MCF 10A (cell line): Measurements from ENCODE around the gene MLLT1. TPM values are rescaled to one million over a fixed set of nuclear protein-coding genes. Genes with fewer than 3 reads are reported as not detected.

Experiments
- BruUV-seq: library from RNA; stranded (reverse); fragments of 400-500 nt; replicated peaks from 2 replicates; lab custom pipeline; 2021; lab: Mats Ljungman, UMichigan
- CTCF ChIA-PET: fragments of 300-600 bp; sonication (Branson Sonifier 250); formaldehyde crosslinking; extraction: SDS; loops from one replicate; lab custom pipeline; 2021; ENCODE audit warnings: antibody characterized with exemption, inconsistent platforms; lab: Yijun Ruan, JAX
- POLR2A ChIA-PET: fragments of 300-600, 350-650 bp; sonication (Branson Sonifier 250); formaldehyde crosslinking; extraction: SDS; loops from one replicate; lab custom pipeline; 2020; ENCODE audit warnings: antibody characterized with exemption, inconsistent platforms; lab: Yijun Ruan, JAX
- DNase-seq: peaks from one replicate; pipeline ENCODE4 v3.0.0-alpha.2; 2018; ENCODE audit not compliant: unreplicated experiment
- H3K27ac Mint-ChIP-seq: one replicate; pipeline ENCODE4 v1.8.0; 2022; ENCODE audit warnings: mild to moderate bottlenecking, low read depth, mixed read lengths; ENCODE audit not compliant: unreplicated experiment
- H3K27me3 Mint-ChIP-seq: one replicate; pipeline ENCODE4 v1.8.0; 2022; ENCODE audit warnings: mixed read lengths; ENCODE audit not compliant: insufficient read depth, unreplicated experiment
- H3K36me3 Mint-ChIP-seq: one replicate; pipeline ENCODE4 v1.8.0; 2022; ENCODE audit warnings: mild to moderate bottlenecking, moderate library complexity, mixed read lengths; ENCODE audit not compliant: insufficient read depth, unreplicated experiment
- H3K4me1 Mint-ChIP-seq: one replicate; pipeline ENCODE4 v1.8.0; 2022; ENCODE audit warnings: mixed read lengths; ENCODE audit not compliant: insufficient read depth, unreplicated experiment
- H3K4me3 Mint-ChIP-seq: one replicate; pipeline ENCODE4 v1.8.0; 2022; ENCODE audit warnings: mild to moderate bottlenecking, moderate library complexity, mixed read lengths; ENCODE audit not compliant: unreplicated experiment
- H3K9me3 Mint-ChIP-seq: one replicate; pipeline ENCODE4 v1.8.0; 2022; ENCODE audit warnings: mixed read lengths; ENCODE audit not compliant: unreplicated experiment
- intact Hi-C: fragments of 100-400 bp; cut with micrococcal nuclease; formaldehyde crosslinking; loops from 2 replicates; pipeline ENCODE4 v1.14.1; 2022
- total RNA-seq: library from RNA; stranded (reverse); gene quantifications from 2 replicates; pipeline ENCODE4 v1.2.3, GENCODE V29; 2022
- TF ChIP-seq, protein P1 (sequence below): fragments of 200-600 bp; IDR thresholded peaks from one replicate; pipeline ENCODE4 v1.8.0; 2022; ENCODE audit warnings: antibody characterized with exemption, mild to moderate bottlenecking; ENCODE audit not compliant: unreplicated experiment

Gene MLLT1
- total RNA-seq, 1 experiment from 2014 or later, result 59.0 TPM

DNA sequence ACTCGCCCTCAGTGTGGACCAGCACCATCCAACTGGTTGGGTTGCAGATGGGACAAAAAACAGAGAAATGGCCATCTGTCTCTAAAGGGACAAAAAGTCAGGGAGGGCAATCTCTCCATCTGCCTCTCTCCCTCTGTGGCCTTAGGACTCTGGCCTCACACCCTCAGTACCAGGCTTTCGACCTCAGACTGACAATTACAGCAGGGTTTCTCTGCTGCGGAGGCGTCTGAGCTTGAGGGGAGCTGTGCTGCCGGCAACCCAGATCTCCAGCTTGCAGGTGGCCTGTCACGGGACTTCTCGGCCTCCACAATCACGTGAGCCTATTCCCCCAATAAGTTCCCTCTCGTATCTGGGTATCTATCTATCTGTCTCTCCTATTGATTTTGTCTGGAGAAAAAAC lies 27.7 kb downstream of the MLLT1 start:
- Mint-ChIP-seq H3K27ac (no peak overlapping the region), H3K4me1 (no peaks in the 10 kb centered on the region), H3K9me3 (no peaks in the 10 kb centered on the region), H3K4me3 (no peak overlapping the region), H3K27me3 (no peaks in the 10 kb centered on the region), H3K36me3 (peaks cover 33% of the 10 kb centered on the region)
- BruUV-seq, result no TSS peak
- ChIA-PET CTCF (interaction anchor here (1.2 kb wide), 1 partner anchor 22 kb away, joined by 4 read pairs; no protein-coding TSS in a partner anchor), POLR2A (interaction anchor here (0.6 to 0.7 kb wide), 2 partner anchors 135 to 529 kb away, joined by 3 to 6 read pairs; no protein-coding TSS in a partner anchor)
- TF ChIP-seq, protein P1, sequence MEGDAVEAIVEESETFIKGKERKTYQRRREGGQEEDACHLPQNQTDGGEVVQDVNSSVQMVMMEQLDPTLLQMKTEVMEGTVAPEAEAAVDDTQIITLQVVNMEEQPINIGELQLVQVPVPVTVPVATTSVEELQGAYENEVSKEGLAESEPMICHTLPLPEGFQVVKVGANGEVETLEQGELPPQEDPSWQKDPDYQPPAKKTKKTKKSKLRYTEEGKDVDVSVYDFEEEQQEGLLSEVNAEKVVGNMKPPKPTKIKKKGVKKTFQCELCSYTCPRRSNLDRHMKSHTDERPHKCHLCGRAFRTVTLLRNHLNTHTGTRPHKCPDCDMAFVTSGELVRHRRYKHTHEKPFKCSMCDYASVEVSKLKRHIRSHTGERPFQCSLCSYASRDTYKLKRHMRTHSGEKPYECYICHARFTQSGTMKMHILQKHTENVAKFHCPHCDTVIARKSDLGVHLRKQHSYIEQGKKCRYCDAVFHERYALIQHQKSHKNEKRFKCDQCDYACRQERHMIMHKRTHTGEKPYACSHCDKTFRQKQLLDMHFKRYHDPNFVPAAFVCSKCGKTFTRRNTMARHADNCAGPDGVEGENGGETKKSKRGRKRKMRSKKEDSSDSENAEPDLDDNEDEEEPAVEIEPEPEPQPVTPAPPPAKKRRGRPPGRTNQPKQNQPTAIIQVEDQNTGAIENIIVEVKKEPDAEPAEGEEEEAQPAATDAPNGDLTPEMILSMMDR, result no peak
- DNase-seq, result no peak
- intact Hi-C loops, result no loop called here

GRCh38 chr19:6250909-6251308 lies 28.9 kb downstream of the MLLT1 start:
- no peak overlapping the region for H3K27ac Mint-ChIP-seq

DNA sequence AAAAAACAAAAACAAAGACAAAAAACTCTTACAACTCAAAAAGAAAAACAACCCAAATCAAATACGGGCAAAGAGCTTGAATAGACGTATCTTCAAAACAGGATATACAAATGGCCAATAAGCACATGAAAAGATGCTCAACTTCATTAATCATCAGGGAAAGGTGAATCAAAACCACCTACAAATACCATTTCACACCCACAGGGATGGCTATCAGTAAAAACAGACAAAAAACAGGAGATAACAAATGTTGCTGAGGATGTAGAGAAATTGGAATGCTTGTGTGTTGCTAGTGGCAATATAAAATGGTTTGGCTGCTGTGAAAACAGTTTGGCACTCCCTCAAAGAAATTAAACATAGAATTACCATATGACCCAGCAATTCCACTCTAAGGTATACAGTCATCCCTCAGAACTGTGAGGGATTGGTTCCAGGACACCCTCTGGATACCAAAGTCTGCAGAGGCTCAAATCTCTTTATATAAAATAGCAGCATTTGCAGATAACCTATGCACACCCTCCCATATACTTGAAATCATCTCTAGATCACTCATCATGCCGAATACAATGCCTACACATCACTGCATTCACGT lies 29.7 kb downstream of the MLLT1 start:
- Mint-ChIP-seq H3K4me1 (no peaks in the 10 kb centered on the region), H3K27me3 (no peaks in the 10 kb centered on the region), H3K27ac (peak overlapping the region; percentile 68), H3K36me3 (peaks cover 29% of the 10 kb centered on the region), H3K4me3 (no peak overlapping the region), H3K9me3 (no peaks in the 10 kb centered on the region)
- BruUV-seq, result no TSS peak
- CTCF ChIA-PET, result interaction anchor here (0.9 to 1.0 kb wide), 2 partner anchors 10 to 49 kb away, joined by 3 read pairs; no protein-coding TSS in a partner anchor
- intact Hi-C loops, result no loop called here
- no peak for DNase-seq
- POLR2A ChIA-PET, result interaction anchor here (0.6 kb wide), 1 partner anchor 32 kb away, joined by 4 read pairs; no protein-coding TSS in a partner anchor
- TF ChIP-seq, protein P1, result no peak

More at GRCh38 chr19:6250909-6251308, 28.9 kb downstream of the MLLT1 start:
- ChIA-PET POLR2A (no interaction called here), CTCF (interaction anchor here (0.7 kb wide), 2 partner anchors 383 to 1435 kb away, joined by 3 read pairs; no protein-coding TSS in a partner anchor)
- no TSS peak for BruUV-seq
- no peak for DNase-seq
- TF ChIP-seq, protein P1, result no peak
- intact Hi-C loops, result no loop called here
- Mint-ChIP-seq H3K9me3 (no peaks in the 10 kb centered on the region), H3K4me3 (no peak overlapping the region), H3K4me1 (no peaks in the 10 kb centered on the region), H3K27me3 (no peaks in the 10 kb centered on the region), H3K36me3 (peaks cover 33% of the 10 kb centered on the region)

- peak overlapping the region; percentile 68 for H3K27ac Mint-ChIP-seq
- peaks cover 29% of the 10 kb centered on the region for H3K36me3 Mint-ChIP-seq
- BruUV-seq, result no TSS peak
Measured at GRCh38 chr19:6249296-6249695, 30.5 kb downstream of the MLLT1 start.

More at GRCh38 chr19:6249296-6249695, 30.5 kb downstream of the MLLT1 start:
- no peak overlapping the region for H3K4me3 Mint-ChIP-seq
- no peak for DNase-seq
- H3K27me3 Mint-ChIP-seq, result no peaks in the 10 kb centered on the region
- ChIA-PET CTCF (interaction anchor here (0.9 to 1.0 kb wide), 2 partner anchors 11 to 50 kb away, joined by 3 read pairs; no protein-coding TSS in a partner anchor), POLR2A (no interaction called here)
- H3K4me1 Mint-ChIP-seq, result no peaks in the 10 kb centered on the region
- no peaks in the 10 kb centered on the region for H3K9me3 Mint-ChIP-seq
- intact Hi-C loops, result no loop called here
- TF ChIP-seq, protein P1, result no peak
